NCI-H345 (cell line): ENCODE measurements around the gene MARCHF4.

Experiments used
- DNase-seq: peaks from one replicate; lab custom pipeline; 2025; lab: John Stamatoyannopoulos, UW

MARCHF4 gene, protein sequence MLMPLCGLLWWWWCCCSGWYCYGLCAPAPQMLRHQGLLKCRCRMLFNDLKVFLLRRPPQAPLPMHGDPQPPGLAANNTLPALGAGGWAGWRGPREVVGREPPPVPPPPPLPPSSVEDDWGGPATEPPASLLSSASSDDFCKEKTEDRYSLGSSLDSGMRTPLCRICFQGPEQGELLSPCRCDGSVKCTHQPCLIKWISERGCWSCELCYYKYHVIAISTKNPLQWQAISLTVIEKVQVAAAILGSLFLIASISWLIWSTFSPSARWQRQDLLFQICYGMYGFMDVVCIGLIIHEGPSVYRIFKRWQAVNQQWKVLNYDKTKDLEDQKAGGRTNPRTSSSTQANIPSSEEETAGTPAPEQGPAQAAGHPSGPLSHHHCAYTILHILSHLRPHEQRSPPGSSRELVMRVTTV

DNA sequence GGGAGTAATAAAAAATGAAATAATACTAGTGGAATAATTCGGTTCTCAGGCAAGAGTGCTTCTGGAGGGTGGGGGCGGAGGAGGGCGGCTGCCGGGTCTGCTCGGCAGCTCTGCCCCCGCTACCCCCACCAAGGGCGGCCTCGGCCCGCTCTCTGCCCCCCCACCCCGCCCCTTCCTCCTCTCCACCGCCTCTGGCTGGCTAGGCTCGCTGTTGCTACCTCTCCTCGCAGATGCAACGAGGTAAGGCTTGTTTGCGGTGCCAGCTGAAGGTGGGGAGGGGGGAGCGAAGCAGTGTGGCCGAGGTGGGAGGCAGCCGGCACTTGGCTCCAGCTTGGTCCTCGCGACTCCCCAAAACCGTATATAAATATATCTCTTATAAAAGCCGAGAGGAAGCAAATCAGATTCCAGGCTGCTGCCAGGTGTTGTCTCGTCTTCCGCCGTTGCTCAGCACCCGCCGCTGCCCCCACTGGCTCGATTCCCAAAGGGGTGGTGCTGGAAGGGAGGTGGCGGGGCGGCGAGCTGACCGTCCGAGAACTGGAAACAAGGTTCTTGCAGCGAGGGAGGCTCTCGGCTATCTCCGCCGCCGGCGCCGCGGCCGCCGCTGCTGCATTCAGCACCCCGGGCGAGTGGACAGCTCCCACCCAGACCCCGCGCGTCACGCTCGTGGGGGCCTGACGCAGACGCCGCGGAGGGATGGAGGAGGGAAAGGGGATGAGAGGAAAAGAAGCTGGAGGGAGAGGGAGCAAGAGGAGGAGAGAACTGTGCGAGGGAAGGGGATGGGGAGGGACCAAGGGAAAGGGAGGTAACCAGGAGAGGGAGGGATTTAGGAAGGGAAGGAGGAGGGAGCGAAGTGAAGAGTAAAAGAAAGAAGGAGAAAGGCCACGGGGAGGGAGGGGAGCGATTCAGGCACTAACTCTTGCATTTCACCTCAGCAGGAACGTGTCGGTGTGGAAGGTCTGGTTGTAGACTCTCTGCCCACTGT is at the start of gene MARCHF4:
Gene MARCHF4, minus strand, starts transcription at position 763 of the 982 bp plus-strand sequence. CDS start 2,223 bp downstream, outside the sequence.
- peak; percentile 84 for DNase-seq

DNA sequence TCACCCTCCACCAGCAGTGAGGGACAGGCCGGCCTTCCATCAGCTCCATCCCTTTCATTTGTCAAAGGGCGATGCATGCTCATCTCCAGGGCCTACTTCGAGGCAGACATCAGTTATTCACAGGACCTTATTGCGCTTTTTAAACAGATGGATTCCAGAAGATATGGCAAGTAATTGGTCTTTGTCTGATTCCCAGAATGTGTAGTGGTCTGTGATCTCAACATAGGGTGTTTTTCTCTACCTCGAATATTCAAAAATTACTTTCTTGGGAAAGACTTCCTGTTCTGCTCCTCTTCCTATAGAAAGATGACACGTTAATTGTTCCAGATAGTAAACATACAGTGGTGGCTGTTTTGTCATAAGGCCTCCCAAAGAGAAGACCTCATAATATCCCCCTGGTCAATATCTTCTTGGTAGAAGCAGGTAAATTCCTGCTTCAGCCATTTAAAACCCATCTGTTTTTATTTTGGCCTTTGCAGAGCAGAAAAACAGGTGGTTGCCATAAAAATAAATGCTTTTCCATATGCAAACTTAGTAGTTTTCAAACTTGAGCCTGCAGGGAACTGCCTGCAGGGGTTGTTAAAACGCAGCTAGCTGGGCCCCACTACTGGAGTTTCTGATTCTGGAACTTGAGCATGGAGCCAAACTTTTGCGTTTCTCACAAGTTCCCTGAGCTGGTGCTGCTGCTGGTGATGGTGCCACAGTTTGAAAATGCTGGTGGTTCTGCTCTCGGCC is 48.3 kb upstream of the MARCHF4 start:
- DNase-seq = no peak

DNA sequence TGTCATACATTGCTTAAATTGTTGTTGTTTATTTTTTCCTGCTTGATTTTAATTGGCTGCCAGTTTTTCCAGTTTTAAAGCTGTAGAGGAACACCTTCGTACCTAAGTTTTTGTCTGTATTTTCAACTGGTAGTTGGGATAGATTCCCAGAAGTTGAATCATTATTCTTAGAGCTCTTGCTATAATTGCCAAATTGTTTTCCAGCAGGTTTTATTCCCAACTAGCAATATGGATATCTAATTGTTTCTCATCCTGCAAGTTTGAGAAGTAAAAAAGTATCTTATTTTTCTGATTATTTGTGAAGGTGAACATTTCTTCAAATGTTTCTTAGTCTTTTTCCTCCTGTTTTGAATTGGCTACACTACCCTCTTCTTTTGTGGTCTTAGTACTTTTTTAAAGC is 46.7 kb upstream of the MARCHF4 start:
- DNase-seq = no peak

DNA sequence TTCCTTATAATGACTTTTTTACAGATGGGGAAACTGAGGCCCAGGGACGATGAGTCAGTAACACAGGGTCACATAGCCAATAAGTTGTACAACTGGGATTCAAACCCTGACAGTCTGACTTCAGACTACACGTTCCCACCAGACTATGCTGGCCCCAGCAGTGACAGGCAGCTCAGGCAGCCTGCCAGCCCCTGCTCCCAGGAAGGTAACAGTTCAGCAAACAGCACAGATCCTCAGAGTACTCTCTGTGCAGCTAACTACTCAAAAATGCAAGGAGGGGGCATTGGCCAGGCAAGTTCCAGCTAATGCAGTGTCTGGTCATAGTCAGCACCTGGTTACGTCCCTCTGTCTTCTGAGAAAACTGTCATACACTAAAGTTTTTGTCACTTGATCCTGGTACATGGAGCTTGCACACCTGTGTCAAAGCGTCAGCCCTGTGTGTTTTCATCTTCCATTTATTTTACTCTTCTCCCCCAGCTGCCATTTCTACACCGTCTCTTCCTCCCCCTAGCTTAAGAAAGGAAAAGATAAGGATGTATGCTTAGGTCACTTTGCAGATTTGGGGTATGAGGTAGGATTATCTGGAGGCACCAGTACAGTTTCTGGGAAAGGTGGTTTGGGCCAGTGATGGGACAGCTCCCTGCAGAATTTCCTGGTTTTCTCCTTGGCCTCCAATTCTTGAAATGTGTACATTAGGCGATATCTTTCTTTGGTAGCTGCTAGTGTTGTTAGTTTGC is 44.5 kb upstream of the MARCHF4 start:
- DNase-seq = no peak

DNA sequence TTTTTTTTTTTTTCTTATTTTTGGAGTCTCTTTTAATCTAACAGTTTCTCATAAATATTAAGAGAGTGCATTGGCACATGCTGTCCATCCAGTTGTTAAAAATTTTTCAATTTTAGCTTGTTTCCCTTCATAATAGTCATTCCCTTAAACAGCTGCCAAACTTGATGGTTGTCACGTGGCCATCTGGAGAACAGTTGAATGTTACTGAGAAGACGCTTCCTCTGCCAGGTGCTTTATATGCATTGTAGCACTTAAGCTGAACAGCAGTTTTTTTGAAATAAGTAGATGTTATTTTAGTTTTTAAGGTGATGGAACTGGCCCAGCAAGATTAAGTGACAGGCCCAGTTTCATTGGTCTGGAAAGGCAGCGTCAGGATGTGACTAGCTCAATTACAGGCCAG is 43.3 kb upstream of the MARCHF4 start:
- no peak for DNase-seq

DNA sequence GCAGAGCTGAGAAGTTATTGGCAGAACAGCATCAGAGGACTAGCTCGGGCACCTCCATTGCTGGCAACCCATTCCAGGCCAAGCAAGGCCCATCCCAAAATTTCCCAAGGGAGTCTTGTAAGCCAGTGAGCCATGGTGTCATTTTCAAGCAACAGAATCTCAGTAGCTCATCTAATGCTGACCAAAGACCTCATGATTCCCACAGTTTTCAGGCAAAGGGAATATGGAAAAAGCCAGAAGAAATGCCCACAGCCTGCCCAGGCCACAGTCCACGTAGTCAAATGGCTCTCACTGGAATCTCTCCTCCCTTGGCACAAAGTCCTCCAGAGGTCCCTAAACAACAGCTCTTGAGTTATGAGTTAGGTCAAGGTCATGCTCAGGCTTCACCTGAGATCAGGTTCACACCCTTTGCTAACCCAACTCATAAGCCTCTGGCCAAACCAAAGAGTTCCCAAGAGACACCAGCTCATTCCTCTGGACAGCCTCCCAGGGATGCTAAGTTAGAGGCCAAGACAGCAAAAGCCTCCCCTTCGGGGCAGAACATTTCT is 42.6 kb upstream of the MARCHF4 start:
- DNase-seq = no peak

DNA sequence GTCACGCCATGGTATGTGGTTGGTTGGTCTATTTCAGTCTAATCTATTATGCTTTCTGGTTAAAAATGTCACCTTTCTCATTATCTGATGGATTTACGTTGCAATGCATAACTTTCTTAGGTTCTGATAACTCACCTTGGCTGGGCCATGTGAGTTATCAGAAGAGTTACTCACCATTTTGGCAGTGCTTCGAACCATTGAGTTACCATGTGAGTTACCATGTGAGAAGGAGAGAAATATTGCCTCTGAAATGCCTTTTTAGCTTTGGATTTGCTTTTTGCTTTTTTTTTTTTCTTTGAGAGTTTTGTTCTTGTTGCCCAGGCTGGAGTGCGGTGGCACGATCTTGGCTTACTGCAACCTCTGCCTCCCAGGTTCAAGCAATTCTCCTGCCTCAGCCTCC is 41.6 kb upstream of the MARCHF4 start:
- DNase-seq = no peak

DNA sequence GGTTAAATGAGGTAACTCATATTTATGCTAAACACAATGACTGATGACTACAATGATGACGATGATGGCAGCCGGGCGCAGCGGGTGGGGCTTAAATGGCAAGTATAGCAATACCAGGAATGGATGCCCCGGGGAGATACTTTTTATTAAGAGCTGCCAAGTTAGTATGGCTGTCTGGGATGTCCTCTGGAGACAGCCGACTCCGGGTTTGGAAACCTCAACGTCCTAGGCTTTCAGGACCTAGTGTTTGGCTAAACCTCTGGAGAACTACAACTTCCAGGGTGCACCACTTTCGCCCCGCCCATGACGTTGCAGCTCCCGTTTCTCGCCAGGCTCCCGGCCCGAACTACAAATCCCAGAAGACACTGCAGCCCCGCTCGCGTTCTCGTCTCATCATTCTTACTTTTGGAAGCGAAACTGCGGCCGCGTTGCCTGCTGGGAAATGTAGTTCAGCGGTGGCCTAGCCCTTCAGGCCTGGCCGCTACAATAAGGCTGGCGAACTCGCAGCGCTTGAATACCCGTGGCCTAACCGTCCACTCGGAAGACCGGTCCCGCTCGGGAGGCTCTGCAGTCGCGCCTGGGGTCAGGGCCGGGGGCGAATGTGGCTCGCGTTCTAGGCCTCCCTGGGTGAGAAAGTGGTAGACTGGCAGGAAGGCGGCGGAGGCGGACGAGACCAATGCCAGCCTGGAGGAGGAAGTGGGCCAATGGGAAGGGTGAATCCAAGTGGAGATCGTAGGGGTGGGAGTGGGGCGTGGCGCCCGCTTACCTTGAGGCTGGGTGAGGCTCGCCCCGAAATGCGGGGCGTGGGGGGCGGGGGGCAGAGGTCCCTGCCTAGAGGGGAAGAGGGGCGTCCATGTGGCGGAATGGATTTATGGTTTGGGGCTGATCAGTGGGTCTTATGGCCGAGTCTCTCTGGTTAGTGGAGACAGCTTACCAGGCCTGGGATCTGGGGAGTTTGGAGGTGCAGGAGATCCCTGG is 40.0 kb upstream of the MARCHF4 start, which contains the start of gene SMARCAL1:
Gene SMARCAL1, plus strand, starts transcription at position 463 of the 978 bp plus-strand sequence. CDS start 2,221 bp downstream, outside the sequence.
- DNase-seq = peak; percentile 99

DNA sequence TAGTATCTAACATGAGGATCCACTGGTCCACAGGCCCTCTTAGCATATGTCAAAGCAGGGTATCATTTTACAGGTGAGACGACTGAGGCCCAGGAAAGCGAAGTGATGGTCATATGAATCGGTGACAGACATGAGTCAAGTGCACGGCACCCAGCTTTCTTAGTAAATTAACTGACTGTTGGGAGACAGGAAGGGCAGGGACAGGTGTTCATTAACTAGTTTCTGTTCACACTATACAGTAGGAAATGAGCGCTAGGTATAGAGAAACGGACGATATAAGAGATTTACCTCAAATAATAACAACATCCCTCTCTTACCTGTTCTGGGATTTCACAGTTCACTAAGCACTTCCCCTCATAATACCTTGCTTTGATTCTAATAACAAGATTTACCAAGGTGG is 38.3 kb upstream of the MARCHF4 start:
- no peak for DNase-seq

DNA sequence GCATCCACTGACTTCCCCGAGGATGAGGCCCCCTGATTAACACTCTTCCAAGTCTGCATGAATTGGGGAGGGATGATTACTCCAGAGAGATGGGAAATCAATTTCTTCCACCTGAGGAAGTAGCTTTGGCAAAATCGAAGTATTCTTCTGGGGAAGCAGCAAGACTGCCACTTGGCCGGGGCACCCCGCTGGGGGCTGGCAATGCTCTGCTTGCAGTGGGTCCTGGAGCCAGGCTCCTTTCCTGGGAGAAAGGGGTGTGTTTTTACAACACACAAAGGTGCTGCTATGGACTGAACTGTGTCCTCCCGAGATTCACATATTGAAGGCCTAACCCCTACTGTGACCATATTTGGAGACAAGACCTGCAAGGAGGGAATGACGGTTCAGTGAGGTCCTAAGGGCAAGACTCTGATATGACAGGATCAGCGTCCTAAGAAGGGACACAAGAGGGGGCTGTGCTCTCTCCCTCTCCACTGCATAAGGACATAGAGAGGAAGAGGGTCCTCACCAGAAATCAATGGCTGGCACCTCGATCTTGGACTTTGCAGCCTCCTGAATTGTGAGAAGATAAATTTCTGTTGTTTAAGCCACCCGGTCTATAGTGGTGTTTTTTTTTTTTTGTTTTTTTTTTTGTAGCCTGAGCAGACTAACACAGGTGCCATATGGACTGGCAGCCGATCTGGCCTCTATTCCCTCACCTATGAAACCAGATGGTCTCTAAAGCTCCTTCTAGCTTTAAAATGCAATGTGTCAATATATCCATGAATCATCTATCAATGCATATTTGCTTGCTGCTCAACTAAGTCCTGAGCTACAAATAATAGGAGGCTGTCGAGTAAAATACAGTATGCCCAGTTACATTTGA is 36.4 kb upstream of the MARCHF4 start:
- DNase-seq = no peak

DNA sequence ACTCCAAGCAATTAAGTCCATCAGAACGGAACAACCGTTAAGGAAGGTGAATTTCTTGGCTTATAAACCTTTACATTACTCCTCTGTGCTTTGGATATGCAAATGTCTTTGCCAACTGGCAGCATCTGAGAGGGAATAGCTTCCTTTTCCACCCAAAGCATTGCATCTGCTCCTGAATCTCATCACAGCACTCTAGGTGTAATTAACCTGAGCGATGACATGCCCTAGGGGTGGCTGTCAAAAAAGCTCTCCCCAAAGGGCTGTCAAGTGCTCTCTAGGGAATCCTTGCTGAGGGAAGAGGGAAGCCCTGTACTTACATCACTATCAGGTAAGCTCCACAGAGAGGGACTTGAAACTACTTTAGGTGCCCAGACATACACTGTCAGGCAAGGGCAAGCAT is 34.5 kb upstream of the MARCHF4 start:
- peak; percentile 88 for DNase-seq

DNA sequence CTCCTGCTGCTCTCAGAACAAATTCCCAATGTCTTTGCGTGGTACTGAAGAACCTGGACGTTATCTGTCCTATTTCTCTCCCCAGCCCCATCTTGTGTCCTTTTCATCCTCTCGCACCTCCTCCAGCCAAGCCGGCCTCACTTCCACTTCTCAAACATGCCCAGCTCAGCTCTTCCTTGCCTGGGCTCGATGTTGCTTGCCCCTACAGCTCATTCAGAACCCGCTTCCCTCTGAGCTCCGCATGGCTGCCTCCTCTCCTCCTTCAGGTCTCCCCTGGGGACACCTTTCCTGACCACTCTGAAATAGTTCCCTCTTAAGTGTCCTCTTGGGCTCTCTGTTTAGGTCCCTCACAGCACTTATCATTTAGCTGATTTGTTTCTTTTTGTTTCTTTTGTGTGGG is 33.3 kb upstream of the MARCHF4 start:
- DNase-seq = no peak

DNA sequence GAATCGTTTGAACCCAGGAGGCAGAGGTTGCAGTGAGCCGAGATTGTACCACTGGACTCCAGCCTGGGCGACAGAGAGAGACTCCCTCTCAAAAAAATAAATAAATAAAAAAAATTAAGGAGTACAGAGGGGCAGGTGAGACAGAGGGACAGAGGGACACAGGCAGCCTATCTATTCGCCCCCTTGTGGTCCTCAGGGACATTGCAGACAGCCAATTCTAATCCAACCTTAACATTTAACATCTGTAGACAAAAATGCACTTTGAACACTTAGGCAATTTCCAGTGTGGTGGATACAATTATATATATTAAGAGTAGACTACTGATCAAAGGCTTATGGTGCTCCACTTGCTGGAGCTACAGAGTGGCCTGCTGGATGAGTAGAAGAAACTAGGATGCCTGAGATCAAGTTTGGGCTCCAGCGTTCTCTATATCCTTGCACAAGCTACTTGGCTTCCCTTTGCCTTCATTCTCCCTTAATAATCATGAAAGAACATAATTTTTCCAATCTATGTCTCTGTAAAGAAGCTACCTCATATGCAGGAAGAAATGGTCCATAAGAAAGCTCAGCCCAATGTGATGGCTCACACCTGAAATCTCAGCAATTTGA is 31.8 kb upstream of the MARCHF4 start:
- peak; percentile 14 for DNase-seq

DNA sequence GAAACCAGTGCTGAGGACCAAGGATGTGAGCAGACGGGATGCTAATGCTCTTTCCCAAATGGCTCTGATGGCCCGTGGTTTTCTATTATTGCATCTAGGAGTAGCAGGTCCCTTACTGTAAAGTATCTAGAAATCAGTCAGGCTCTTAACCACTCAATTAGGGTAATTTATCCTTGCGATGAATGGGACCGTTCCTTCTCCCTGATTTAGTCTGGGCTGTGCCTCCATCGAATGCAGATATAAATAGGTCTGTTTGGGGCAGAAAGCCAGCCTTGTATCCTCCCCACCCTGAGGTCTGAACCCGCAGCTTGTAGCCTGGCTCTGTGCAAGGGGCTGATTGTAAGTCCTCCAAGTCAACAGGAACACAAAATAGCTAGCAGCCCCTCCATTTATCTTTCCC is 30.5 kb upstream of the MARCHF4 start:
- DNase-seq = no peak

DNA sequence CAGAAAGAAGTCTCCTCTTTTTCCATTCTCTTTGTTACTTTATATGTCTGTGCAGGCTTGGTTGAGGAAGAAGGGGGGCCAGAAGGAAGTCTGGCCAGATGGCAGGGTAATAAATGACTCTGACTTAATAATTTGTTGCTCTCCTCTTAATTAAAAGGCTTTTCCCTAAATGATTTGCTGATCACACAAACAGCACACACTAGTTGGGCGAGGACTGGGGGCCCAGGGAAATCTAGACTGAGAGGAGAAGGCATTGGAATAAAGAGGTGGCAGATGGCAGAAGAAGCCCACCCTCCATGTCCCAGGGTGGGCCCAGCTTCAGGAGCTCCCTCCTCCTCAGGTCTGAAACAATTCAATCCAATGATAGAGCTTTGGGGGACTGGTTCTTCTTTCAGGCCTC is 27.3 kb upstream of the MARCHF4 start:
- no peak for DNase-seq

DNA sequence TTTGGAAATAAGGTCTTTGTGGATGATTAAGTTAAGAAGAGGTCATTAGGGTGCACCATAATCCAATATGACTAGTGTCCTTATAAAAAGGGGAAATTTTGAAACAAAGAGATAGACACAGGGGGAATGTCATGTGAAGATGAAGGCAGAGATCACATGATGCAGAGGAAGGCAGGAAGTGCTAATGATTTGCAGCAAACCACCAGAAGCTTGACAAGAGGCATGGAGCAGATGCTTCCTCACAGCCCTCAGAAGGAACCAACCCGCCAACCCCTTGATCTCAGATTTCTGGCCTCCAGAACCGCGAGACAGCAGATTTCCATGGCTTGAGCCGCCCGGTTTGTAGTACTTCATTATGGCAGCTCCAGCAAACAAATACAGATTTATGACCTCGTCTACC is 22.6 kb upstream of the MARCHF4 start:
- DNase-seq = no peak

DNA sequence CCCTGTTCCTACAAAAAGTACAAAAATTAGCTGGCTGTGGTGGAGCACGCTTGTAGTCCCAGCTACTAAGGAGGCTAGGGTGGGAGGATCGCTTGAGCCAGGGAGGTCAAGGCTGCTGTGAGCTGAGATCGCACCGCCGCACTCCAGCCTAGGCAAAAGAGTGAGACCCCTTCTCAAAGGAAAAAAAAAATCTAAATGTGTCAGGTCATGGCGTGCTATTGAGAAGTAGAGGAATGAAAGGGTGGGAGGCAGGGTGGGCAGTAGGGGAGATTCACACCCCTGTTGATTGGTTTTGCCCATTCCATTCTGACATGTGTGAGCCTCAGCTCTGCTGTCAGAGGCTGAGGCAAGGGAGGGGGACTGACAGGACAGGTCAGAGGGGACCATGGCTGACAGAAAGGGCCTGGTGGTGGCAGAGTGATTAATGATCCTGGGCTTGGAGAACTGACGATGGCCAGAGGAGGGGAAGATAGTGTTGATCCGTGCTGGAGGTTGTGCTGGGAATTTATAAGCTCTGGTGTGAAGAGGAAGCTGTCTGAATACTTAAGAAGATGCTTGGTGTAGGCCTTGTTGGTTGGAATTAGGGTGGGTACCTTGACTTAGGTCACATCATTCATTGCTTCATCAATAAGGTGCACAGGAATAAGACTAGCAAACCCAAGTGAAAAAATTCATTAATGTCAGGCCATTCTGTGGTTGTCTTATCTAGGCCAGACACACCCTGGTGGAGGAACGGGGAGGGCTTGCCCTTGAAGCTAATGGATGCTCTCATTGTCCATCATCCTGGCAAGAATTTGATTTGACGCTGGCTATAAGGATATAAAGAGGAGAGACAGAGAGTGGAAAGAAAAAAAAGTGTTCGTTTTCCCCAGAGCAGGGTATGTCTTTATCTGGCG is 20.9 kb upstream of the MARCHF4 start:
- DNase-seq = no peak
